Kidney (tissue), 14 donors: Measurements from ENCODE around the gene CD58. TPM values are rescaled to one million over a fixed set of nuclear protein-coding genes. Genes with fewer than 3 reads are reported as not detected.

Experiments
- DNase-seq, 5 donors: peaks; one replicate each; pipeline ENCODE4 v3.0.0-alpha.2; 2013 to 2020
- FAIRE-seq: peaks from 2 replicates; lab custom pipeline; 2012; peaks lifted over from hg19 to GRCh38; lab: Jason Lieb, UNC
- H3K27ac ChIP-seq, 2 donors: one replicate each; pipeline ENCODE4 v1.7.0; 2013; ENCODE audit warnings: low read depth in 2 of 2, low read length in 2 of 2, inconsistent platforms in 1 of 2
- H3K27me3 ChIP-seq: one replicate; pipeline ENCODE4 v1.7.1; 2013; ENCODE audit warnings: low read length, inconsistent platforms; ENCODE audit not compliant: control insufficient read depth, insufficient read depth
- H3K36me3 ChIP-seq, 3 donors: one replicate each; pipeline versions ENCODE4 v1.7.0 to v1.7.1; 2013; ENCODE audit warnings: low read length in 3 of 3, control low read depth in 1 of 3, inconsistent platforms in 1 of 3; ENCODE audit not compliant: insufficient read depth in 3 of 3, control insufficient read depth in 2 of 3
- H3K4me1 ChIP-seq, 3 donors: one replicate each; pipeline versions ENCODE4 v1.7.0 to v1.7.1; 2013; ENCODE audit warnings: low read length in 3 of 3, inconsistent platforms in 1 of 3, low read depth in 1 of 3; ENCODE audit not compliant: control insufficient read depth in 2 of 3, insufficient read depth in 2 of 3
- H3K4me3 ChIP-seq, 3 donors: one replicate each; pipeline versions ENCODE4 v1.7.0 to v1.8.1; 2013; ENCODE audit warnings: low read length in 3 of 3, control low read depth in 1 of 3, inconsistent platforms in 1 of 3
- H3K9ac ChIP-seq, 3 donors: one replicate each; pipeline versions ENCODE4 v1.7.0 to v1.7.1; 2013; ENCODE audit warnings: low read length in 3 of 3, control low read depth in 1 of 3, inconsistent platforms in 1 of 3
- H3K9me3 ChIP-seq, 3 donors: one replicate each; pipeline versions ENCODE4 v1.7.0 to v1.7.1; 2013; ENCODE audit warnings: low read length in 3 of 3, control low read depth in 1 of 3, inconsistent platforms in 1 of 3; ENCODE audit not compliant: control insufficient read depth in 2 of 3, insufficient read depth in 1 of 3
- CTCF ChIP-seq: IDR thresholded peaks from 3 replicates; pipeline ENCODE4 v1.5.1; 2012; ENCODE audit warnings: mild to moderate bottlenecking, moderate library complexity, borderline replicate concordance; ENCODE audit not compliant: insufficient read depth; ENCODE audit errors: extremely low read depth
- intact Hi-C: fragments of 100-400 bp; cut with DNase I; formaldehyde crosslinking; loops from one replicate; pipeline ENCODE4 v1.11.1; 2022
- polyA plus RNA-seq: library from polyadenylated mRNA; stranded (reverse); fragments of 350-450 nt; fragmentation: Illumina TruSeq; extraction: RNeasy Lipid Tissue Mini Kit (QIAGEN cat#74804); gene quantifications from one replicate; pipeline ENCODE4 v1.2.3, GENCODE V29; 2014; ENCODE audit warnings: low read depth, low replicate concordance; ENCODE audit not compliant: insufficient read depth
- total RNA-seq: library from RNA; stranded (reverse); fragmentation: NEBNext Ultra II Directional; extraction: Animal tissue kit (Norgen Biotek cat#: 25700); gene quantifications from one replicate; pipeline ENCODE4 v1.2.1, GENCODE V29; 2021
- donor health status: control.
- donor health status: control.
- donor health status: control.
- donor health status: control.
- donor health status: control.
- donor health status: DM: yes; HTN: yes; CAD: no.
- donor health status: Normal renal cell carcinoma (clear cell type).

CD58 gene
- total and polyA plus RNA-seq, 2 donors from 2014 or later: 27.4 to 36.6 TPM

GRCh38 chr1:116472431-116472961, 98.3 kb downstream of the CD58 start:
- no peaks in the 10 kb centered on the region for H3K36me3 ChIP-seq
- no peak for TF ChIP-seq CTCF
- H3K9me3 ChIP-seq: no peaks in the 10 kb centered on the region
- intact Hi-C loops: no loop called here
- DNase-seq: peak in 2 of 5 donors; percentile 72 to 79
- peaks cover 8 to 52% (median 43%) of the 10 kb centered on the region in 3 donors for H3K4me1 ChIP-seq
- peak overlapping the region in 1 of 3 donors; percentile 5 for H3K4me3 ChIP-seq
- peak overlapping the region in 1 of 3 donors; percentile 23 for H3K9ac ChIP-seq
- no peaks in the 10 kb centered on the region for H3K27me3 ChIP-seq
- H3K27ac ChIP-seq: peak overlapping the region; percentile 7 to 62
- no peak for FAIRE-seq

GRCh38 chr1:116471241-116471640, 99.6 kb downstream of the CD58 start:
- no peak for TF ChIP-seq CTCF
- no peaks in the 10 kb centered on the region for H3K27me3 ChIP-seq
- no peak overlapping the region for H3K4me3 ChIP-seq
- FAIRE-seq (no peak), DNase-seq (no peak)
- H3K4me1 ChIP-seq: peaks cover 8 to 43% (median 34%) of the 10 kb centered on the region in 3 donors
- no peaks in the 10 kb centered on the region for H3K36me3 ChIP-seq
- H3K27ac ChIP-seq: peak overlapping the region; percentile 7 to 62
- peak overlapping the region in 1 of 3 donors; percentile 8 for H3K9ac ChIP-seq
- intact Hi-C loops: no loop called here
- H3K9me3 ChIP-seq: no peaks in the 10 kb centered on the region

- Histone ChIP-seq H3K27me3 (no peaks in the 10 kb centered on the region), H3K36me3 (no peaks in the 10 kb centered on the region), H3K4me1 (peaks cover 8 to 38% (median 30%) of the 10 kb centered on the region in 3 donors), H3K9me3 (no peaks in the 10 kb centered on the region), H3K9ac (no peak overlapping the region), H3K27ac (no peak overlapping the region), H3K4me3 (no peak overlapping the region)
- TF ChIP-seq CTCF: no peak
- intact Hi-C loops: no loop called here
- no peak for FAIRE-seq
- DNase-seq: no peak
These were observed 100.2 kb downstream of the CD58 start for GRCh38 chr1:116470671-116471070.
